Upper lobe of left lung (tissue), 6 donors: Measurements from ENCODE around the gene TK2. TPM values are rescaled to one million over a fixed set of nuclear protein-coding genes. Genes with fewer than 3 reads are reported as not detected.
A peak's percentile ranks its signal among the peaks of the same experiment; 100 is the strongest.
"Not testable (repeated sequence)": the region's sequence is repeated elsewhere in the genome, so short reads cannot be mapped to it uniquely, and the experiment has no call there.

Source experiments
- ATAC-seq, 2 donors: fragments of 200-7000 bp; cut with Tn5 transposase; one replicate each; pipeline ENCODE4 v1.9.1; 2022; ENCODE audit warnings: mild to moderate bottlenecking in 2 of 2, moderate library complexity in 2 of 2; ENCODE audit not compliant: low FRiP score in 2 of 2
- DNase-seq, 2 donors: peaks; one replicate each; pipeline ENCODE4 v3.0.0-alpha.2; 2019 to 2020
- H3K27ac ChIP-seq, 4 donors: fragments of 200-600 bp; sonication (generic); one replicate each; pipeline ENCODE4 v1.5.1; 2016 to 2019
- H3K27me3 ChIP-seq, 4 donors: fragments of 200-600 bp; sonication (generic); one replicate each; pipeline ENCODE4 v1.5.1; 2017 to 2019
- H3K36me3 ChIP-seq, 4 donors: fragments of 200-600 bp; sonication (generic); one replicate each; pipeline ENCODE4 v1.5.1; 2016 to 2019
- H3K4me1 ChIP-seq, 4 donors: fragments of 200-600 bp; sonication (generic); one replicate each; pipeline ENCODE4 v1.5.1; 2018 to 2019
- H3K4me3 ChIP-seq, 4 donors: fragments of 200-600 bp; sonication (generic); one replicate each; pipeline ENCODE4 v1.5.1; 2017 to 2019; ENCODE audit warnings: mild to moderate bottlenecking in 2 of 4, moderate library complexity in 1 of 4
- H3K9me3 ChIP-seq, 4 donors: fragments of 200-600 bp; sonication (generic); one replicate each; pipeline ENCODE4 v1.5.1; 2018 to 2019
- CTCF ChIP-seq, 6 experiments: fragments of 450-650 bp in 4 of 6; fragments of 200-600 bp in 2 of 6; sonication (generic) in 2 of 6; IDR thresholded peaks; one replicate each; pipeline ENCODE4 v1.5.1; 2016 to 2019; ENCODE audit warnings: antibody characterized with exemption in 6 of 6
- EP300 ChIP-seq, 4 donors: sonication (generic); formaldehyde crosslinking; IDR thresholded peaks; one replicate each; pipeline ENCODE4 v1.5.1; 2017; ENCODE audit warnings: antibody characterized with exemption in 4 of 4, control low read depth in 2 of 4
- POLR2A ChIP-seq, 4 donors: fragments of 450-650 bp; IDR thresholded peaks; one replicate each; pipeline ENCODE4 v1.5.1; 2016 to 2017; ENCODE audit warnings: antibody characterized with exemption in 4 of 4, mild to moderate bottlenecking in 2 of 4
- POLR2AphosphoS5 ChIP-seq, 2 donors: sonication (generic); formaldehyde crosslinking; IDR thresholded peaks; one replicate each; pipeline ENCODE4 v1.5.1; 2017; ENCODE audit warnings: antibody characterized with exemption in 2 of 2
- WGBS, 2 donors: methylation state at CpG; one replicate each; pipeline ENCODE4 v1.1.5; 2017 to 2018; 5-methylcytosine and 5-hydroxymethylcytosine counted together
- total RNA-seq, 6 donors: library from RNA; depleted of rRNA in 4 of 6; stranded (reverse); fragments of >200 nt in 4 of 6; gene quantifications; one replicate each; pipeline versions ENCODE4 v1.1.0 to v1.2.1, GENCODE V29; 2016 to 2021
- donor health status: DM: no; HTN: no; CAD: no; lungs with moderate emphysema.
- donor health status: DM: no; HTN: yes; CAD: no; lungs with severe emphysema.

The TK2 gene
- total RNA-seq, 6 donors from 2014 or later: 28.2 to 54.0 (median 36.6) TPM

- DNase-seq: no peak
Measured at GRCh38 chr16:66574081-66574480, 24.2 kb upstream of the TK2 start.

GRCh38 chr16:66572356-66572755 is 22.4 kb upstream of the TK2 start:
- H3K9me3 ChIP-seq: no peaks in the 10 kb centered on the region
- no peak for TF ChIP-seq POLR2A (IDR thresholded peaks at IDR 0.05)
- TF ChIP-seq EP300 (IDR thresholded peaks at IDR 0.05): no peak
- TF ChIP-seq CTCF (IDR thresholded peaks at IDR 0.05): no peak
- TF ChIP-seq POLR2AphosphoS5 (IDR thresholded peaks at IDR 0.05): no peak
- no peaks in the 10 kb centered on the region for H3K27me3 ChIP-seq
- WGBS, 2 donors: 67 to 70% methylated on average over 2 of the region's 2 CpGs
- peaks cover 0 to 5% (median 0%) of the 10 kb centered on the region in 4 donors for H3K4me1 ChIP-seq
- H3K27ac ChIP-seq: no peak overlapping the region
- ATAC-seq (no peak), DNase-seq (no peak)
- no peak overlapping the region for H3K4me3 ChIP-seq
- H3K36me3 ChIP-seq: peaks cover 0 to under 1% (median 0%) of the 10 kb centered on the region in 4 donors

More at GRCh38 chr16:66574081-66574480, 24.2 kb upstream of the TK2 start:
- no peaks in the 10 kb centered on the region for H3K9me3 ChIP-seq
- no peak for TF ChIP-seq CTCF (IDR thresholded peaks at IDR 0.05)
- no peak for TF ChIP-seq EP300 (IDR thresholded peaks at IDR 0.05)
- no peak for TF ChIP-seq POLR2A (IDR thresholded peaks at IDR 0.05)
- TF ChIP-seq POLR2AphosphoS5 (IDR thresholded peaks at IDR 0.05): no peak
- no peaks in the 10 kb centered on the region for H3K36me3 ChIP-seq
- H3K27ac ChIP-seq: no peak overlapping the region
- no peak for ATAC-seq
- peaks cover 0 to 3% (median 0%) of the 10 kb centered on the region in 4 donors for H3K27me3 ChIP-seq
- peaks cover 7 to 9% (median 8%) of the 10 kb centered on the region in 4 donors for H3K4me1 ChIP-seq
- WGBS, 2 donors: 82 to 98% methylated on average over 1 of the region's 1 CpG
- H3K4me3 ChIP-seq: no peak overlapping the region

GRCh38 chr16:66569827-66570405 is 20.0 kb upstream of the TK2 start:
- peak in 1 of 2 donors; percentile 70 for ATAC-seq

GRCh38 chr16:66569131-66569530 is 19.2 kb upstream of the TK2 start:
- ATAC-seq (peak in 1 of 2 donors; percentile 48), DNase-seq (no peak)
- TF ChIP-seq CTCF (IDR thresholded peaks at IDR 0.05): no peak
- TF ChIP-seq EP300 (IDR thresholded peaks at IDR 0.05): no peak
- TF ChIP-seq POLR2AphosphoS5 (IDR thresholded peaks at IDR 0.05): no peak
- no peak for TF ChIP-seq POLR2A (IDR thresholded peaks at IDR 0.05)
- no peak overlapping the region for H3K27ac ChIP-seq
- H3K4me1 ChIP-seq: peaks cover 0 to 5% (median 0%) of the 10 kb centered on the region in 4 donors
- 89 to 94% methylated on average over 1 of the region's 1 CpG for WGBS, 2 donors
- H3K36me3 ChIP-seq: peaks cover 0 to 29% (median 21%) of the 10 kb centered on the region in 4 donors
- no peaks in the 10 kb centered on the region for H3K9me3 ChIP-seq
- no peak overlapping the region for H3K4me3 ChIP-seq
- H3K27me3 ChIP-seq: no peaks in the 10 kb centered on the region

More at GRCh38 chr16:66569827-66570405, 20.0 kb upstream of the TK2 start:
- TF ChIP-seq POLR2A (IDR thresholded peaks at IDR 0.05): no peak
- TF ChIP-seq CTCF (IDR thresholded peaks at IDR 0.05): no peak
- TF ChIP-seq POLR2AphosphoS5 (IDR thresholded peaks at IDR 0.05): no peak
- no peak for TF ChIP-seq EP300 (IDR thresholded peaks at IDR 0.05)
- Histone ChIP-seq H3K36me3 (peaks cover 0 to 21% (median 20%) of the 10 kb centered on the region in 4 donors), H3K9me3 (no peaks in the 10 kb centered on the region), H3K27ac (no peak overlapping the region), H3K27me3 (no peaks in the 10 kb centered on the region), H3K4me1 (peaks cover 0 to 5% (median 0%) of the 10 kb centered on the region in 4 donors), H3K4me3 (no peak overlapping the region)
- no peak for DNase-seq
- 54 to 55% methylated on average over 3 of the region's 3 CpGs for WGBS, 2 donors

GRCh38 chr16:66568355-66568754 is 18.4 kb upstream of the TK2 start:
- Histone ChIP-seq H3K4me1 (peaks cover 0 to 5% (median 0%) of the 10 kb centered on the region in 4 donors), H3K9me3 (no peaks in the 10 kb centered on the region), H3K36me3 (peaks cover 0 to 34% (median 21%) of the 10 kb centered on the region in 4 donors), H3K27ac (no peak overlapping the region), H3K27me3 (no peaks in the 10 kb centered on the region), H3K4me3 (no peak overlapping the region)
- no peak for TF ChIP-seq EP300 (IDR thresholded peaks at IDR 0.05)
- TF ChIP-seq CTCF (IDR thresholded peaks at IDR 0.05): no peak
- TF ChIP-seq POLR2AphosphoS5 (IDR thresholded peaks at IDR 0.05): no peak
- no peak for TF ChIP-seq POLR2A (IDR thresholded peaks at IDR 0.05)
- DNase-seq (no peak), ATAC-seq (no peak)
- 97% methylated on average over 2 of the region's 2 CpGs for WGBS, 2 donors

GRCh38 chr16:66567270-66567669 is 17.3 kb upstream of the TK2 start:
- H3K4me1 ChIP-seq, H3K4me3 ChIP-seq, H3K9me3 ChIP-seq, DNase-seq, ATAC-seq, H3K27ac ChIP-seq, H3K27me3 ChIP-seq: not testable (repeated sequence)
- H3K36me3 ChIP-seq: peaks cover 0 to 42% (median 22%) of the 10 kb centered on the region in 4 donors
- 93 to 98% methylated on average over 3 of the region's 3 CpGs for WGBS, 2 donors
